ENCODE data around the gene IL6R.
"Not testable (repeated sequence)": the region's sequence is repeated elsewhere in the genome, so short reads cannot be mapped to it uniquely, and the experiment has no call there.

IL6R gene

GRCh38 chr1:154404984-154405746 lies at the start of gene IL6R:
Gene IL6R (plus strand): TSS chr1:154405343. CDS start chr1:154405630, 287 bp downstream.
- peak; percentile 65 for DNase-seq (ENCODE audit: low spot score)
- TF ChIP-seq CTCF (IDR thresholded peaks at IDR 0.05; ENCODE audit: borderline replicate concordance, control extremely low read depth, extremely low read depth, insufficient read depth, missing control alignments), result peak; percentile 30
- in situ Hi-C loops (cut with MboI; ENCODE audit: low sequenced_read_pairs, unreplicated experiment), result loop anchor here (10.0 kb wide), 1 partner anchor 50 kb away; no protein-coding TSS in a partner anchor

GRCh38 chr1:154358519-154358918 lies 46.6 kb upstream of the IL6R start:
- DNase-seq (ENCODE audit: low spot score), result no peak
- TF ChIP-seq CTCF (IDR thresholded peaks at IDR 0.05; ENCODE audit: borderline replicate concordance, control extremely low read depth, extremely low read depth, insufficient read depth, missing control alignments), result no peak
- in situ Hi-C loops (cut with MboI; ENCODE audit: low sequenced_read_pairs, unreplicated experiment), result no loop called here

- in situ Hi-C loops (cut with MboI; ENCODE audit: low sequenced_read_pairs, unreplicated experiment), result no loop called here
- no peak for TF ChIP-seq CTCF (IDR thresholded peaks at IDR 0.05; ENCODE audit: borderline replicate concordance, control extremely low read depth, extremely low read depth, insufficient read depth, missing control alignments)
- DNase-seq (ENCODE audit: low spot score), result no peak
Observed at GRCh38 chr1:154360288-154360687, 44.9 kb upstream of the IL6R start.

- in situ Hi-C loops (cut with MboI; ENCODE audit: low sequenced_read_pairs, unreplicated experiment), result not testable (repeated sequence)
Observed at GRCh38 chr1:154360881-154361280, 44.3 kb upstream of the IL6R start.

GRCh38 chr1:154361357-154361756 lies 43.8 kb upstream of the IL6R start:
- no peak for DNase-seq (ENCODE audit: low spot score)
- in situ Hi-C loops (cut with MboI; ENCODE audit: low sequenced_read_pairs, unreplicated experiment), result no loop called here
- TF ChIP-seq CTCF (IDR thresholded peaks at IDR 0.05; ENCODE audit: borderline replicate concordance, control extremely low read depth, extremely low read depth, insufficient read depth, missing control alignments), result no peak

More at GRCh38 chr1:154360881-154361280, 44.3 kb upstream of the IL6R start:
- not testable (repeated sequence) for DNase-seq (ENCODE audit: low spot score)

- DNase-seq (ENCODE audit: low spot score), result no peak
- no peak for TF ChIP-seq CTCF (IDR thresholded peaks at IDR 0.05; ENCODE audit: borderline replicate concordance, control extremely low read depth, extremely low read depth, insufficient read depth, missing control alignments)
- in situ Hi-C loops (cut with MboI; ENCODE audit: low sequenced_read_pairs, unreplicated experiment), result no loop called here
Observed at GRCh38 chr1:154371436-154371835, 33.7 kb upstream of the IL6R start.

GRCh38 chr1:154373777-154374357 lies 31.3 kb upstream of the IL6R start:
- in situ Hi-C loops (cut with MboI; ENCODE audit: low sequenced_read_pairs, unreplicated experiment); DNase-seq (ENCODE audit: low spot score): not testable (repeated sequence)
